Epithelial cell of prostate (primary cell): ENCODE data around the gene UNC5B.

Source experiments
- DNase-seq: peaks from one replicate; pipeline ENCODE4 v3.0.0-alpha.2; 2011; ENCODE audit warnings: low read depth, low spot score
- H3K27ac ChIP-seq: fragments of 450-650 bp; 2 replicates; pipeline ENCODE4 v1.5.1; 2017; ENCODE audit warnings: mild to moderate bottlenecking

UNC5B gene

DNA sequence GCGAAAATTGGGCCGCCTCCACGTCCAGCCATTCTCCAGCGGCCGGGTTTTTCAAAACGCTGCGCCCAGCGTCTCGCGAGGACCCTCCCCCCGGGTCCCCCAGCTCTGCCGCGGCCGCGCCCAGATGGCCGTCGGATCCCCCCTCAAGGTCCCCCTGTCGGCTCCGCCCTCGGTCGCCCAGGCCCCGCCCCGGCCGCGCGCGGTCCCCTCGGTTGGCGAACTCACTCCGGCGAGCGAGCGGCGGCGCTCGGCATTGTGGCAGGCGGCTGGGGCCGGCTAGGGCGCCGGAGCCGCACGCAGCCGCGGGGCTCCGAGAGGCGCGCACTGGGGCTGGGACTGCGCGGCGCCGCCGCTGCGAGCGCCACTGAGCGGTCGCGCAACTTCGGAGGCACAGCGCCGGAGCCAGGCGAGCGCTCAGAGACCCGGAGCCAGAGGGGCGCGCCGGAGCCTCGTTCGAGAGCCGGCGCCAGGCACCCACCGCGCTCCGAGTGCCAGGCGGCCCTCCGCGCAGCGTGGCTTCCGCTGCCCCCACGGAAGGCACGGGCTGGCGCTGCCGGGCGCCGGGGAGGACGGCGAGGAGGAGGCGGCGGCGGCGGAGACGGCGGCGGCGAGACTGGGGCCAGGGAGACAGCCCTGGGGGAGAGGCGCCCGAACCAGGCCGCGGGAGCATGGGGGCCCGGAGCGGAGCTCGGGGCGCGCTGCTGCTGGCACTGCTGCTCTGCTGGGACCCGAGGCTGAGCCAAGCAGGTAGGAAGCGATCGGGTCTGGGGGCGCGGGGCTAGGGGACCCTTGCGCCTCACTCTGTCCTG, at the start of gene UNC5B:
Gene UNC5B (plus strand): TSS at position 253 of the 809 bp plus-strand sequence. CDS start 416 bp downstream, at position 669.
- peak; percentile 52 for DNase-seq
- H3K27ac ChIP-seq = peak within 1 kb of the TSS; percentile 77

- H3K27ac ChIP-seq = no peak overlapping the region
- no peak for DNase-seq
Observed at GRCh38 chr10:71173466-71173865, 38.9 kb upstream of the UNC5B start.

DNA sequence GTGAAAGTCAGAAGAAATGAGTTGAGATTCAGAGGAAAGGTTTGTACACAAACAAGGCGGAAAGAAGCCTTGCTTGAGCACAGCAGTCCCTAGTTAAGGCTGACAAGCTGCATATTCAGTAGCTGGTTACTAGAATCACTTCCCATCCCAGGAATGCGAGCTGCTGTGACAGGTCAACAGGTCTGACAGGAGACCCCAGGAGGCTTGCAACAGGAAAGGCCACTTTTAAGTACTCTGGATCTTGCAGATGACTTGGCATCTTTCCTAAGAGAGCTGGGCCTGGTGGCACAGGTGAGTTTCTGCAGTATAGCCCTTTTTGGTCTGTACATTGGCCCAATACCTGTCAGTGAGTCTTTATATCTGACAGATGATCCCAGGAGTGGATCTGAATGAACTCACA, 35.7 kb upstream of the UNC5B start:
- H3K27ac ChIP-seq = no peak overlapping the region
- DNase-seq = no peak

DNA sequence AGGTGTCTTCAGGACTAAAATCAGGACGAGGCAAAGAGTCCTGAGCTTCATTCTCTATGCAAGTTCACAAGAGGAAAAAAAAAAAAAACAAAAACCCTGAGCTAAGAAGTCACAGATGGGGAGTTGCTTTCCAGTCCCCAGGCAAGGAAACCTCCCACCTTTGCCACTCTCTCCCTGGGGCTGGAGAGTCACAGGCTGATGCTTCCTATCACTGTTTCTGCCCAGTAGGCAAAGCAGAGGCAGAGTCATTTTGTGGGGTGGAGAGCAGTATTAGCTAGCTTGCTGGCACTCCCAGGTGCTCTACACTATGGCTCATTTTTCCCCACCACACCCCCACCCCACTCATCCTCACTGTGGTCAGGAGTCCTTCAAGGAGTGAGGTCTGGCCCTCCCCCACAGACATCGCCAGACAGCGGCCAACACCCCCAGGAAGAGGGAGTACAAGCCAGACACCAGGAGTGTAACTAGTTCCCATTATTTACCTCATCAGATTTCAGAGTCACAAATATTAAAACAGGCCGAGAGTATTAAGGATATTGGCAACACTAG, 34.6 kb upstream of the UNC5B start:
- DNase-seq = no peak
- no peak overlapping the region for H3K27ac ChIP-seq

GRCh38 chr10:71178880-71179279, 33.5 kb upstream of the UNC5B start:
- no peak for DNase-seq
- H3K27ac ChIP-seq = no peak overlapping the region

GRCh38 chr10:71179382-71179781, 33.0 kb upstream of the UNC5B start:
- H3K27ac ChIP-seq = no peak overlapping the region

DNA sequence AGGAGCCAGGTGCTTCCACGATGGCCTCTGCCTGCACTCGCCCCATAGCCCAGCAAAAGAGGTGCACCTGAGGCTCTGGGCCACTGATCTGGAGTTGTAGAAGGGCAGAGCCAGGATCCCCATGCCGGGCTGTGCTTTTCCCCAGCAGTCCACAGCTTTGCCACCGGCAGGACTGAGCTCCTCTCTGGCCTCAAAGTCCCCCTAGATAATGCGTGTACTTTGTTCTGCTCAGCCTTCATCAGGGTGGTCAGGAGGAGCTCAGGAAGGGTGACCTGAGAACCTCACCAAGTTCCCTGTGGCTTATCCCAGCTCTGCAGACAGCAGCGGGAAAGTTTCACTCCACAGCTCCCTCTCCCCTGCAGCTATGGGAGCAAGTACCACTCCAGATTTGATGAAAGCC, 27.9 kb upstream of the UNC5B start:
- no peak overlapping the region for H3K27ac ChIP-seq
- DNase-seq = no peak

More at GRCh38 chr10:71179382-71179781, 33.0 kb upstream of the UNC5B start:
- DNase-seq = no peak

DNA sequence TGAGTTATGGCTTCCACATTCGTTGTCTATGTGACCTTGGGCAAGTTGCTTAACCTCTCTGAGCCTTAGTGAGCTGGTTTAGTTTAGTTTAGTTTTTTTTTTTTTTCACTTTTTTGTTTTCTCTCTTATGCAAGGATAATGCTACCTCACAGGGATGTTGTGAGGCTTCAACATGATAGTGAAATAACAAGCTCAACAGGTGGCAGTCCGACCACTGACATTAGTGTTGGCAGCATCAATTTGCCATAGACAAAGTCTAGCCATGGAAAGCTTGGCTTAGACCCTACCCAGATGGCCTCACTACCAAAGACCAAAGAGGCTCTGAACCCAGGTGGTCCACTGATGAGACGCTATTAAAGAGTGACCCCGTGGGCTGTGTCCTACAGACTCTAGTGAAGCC, 27.2 kb upstream of the UNC5B start:
- no peak overlapping the region for H3K27ac ChIP-seq
- DNase-seq = no peak

DNA sequence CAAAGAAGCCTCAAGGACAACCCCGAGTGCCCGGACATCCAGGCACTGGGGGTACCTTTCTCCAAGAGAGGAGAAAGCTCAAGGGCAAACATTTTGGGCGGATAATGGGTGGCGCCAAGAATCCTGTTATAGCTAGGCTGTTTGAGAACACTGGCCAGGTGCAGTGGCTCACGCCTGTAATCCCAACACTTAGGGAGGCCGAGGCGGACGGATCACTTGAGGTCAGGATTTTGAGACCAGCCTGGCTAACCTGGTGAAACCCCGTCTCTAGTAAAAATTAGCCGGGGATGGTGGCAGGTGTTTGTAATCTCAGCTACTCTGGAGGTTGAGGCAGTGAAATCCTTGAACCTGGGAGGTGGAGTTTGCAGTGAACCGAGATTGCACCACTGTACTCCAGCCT, 25.2 kb upstream of the UNC5B start:
- DNase-seq = no peak
- H3K27ac ChIP-seq = no peak overlapping the region

DNA sequence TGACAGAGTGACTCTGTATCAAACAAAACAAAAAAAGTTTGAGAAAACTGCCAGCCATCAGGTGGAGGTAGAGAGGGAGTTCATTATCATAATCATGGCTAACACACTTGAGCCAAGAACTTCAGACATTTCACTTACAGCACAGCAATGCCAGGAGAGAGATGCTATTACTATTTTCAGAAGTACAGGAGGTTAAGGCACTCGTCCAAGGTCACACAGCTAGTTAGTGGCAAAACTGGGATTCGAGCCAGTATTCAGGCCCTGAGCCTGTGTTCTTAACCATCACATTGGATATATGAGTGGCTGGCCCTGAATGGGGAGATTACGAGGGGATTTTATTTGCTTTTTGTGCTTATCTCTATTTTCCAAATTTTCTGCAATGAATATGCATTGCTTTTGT, 24.8 kb upstream of the UNC5B start:
- DNase-seq = no peak
- H3K27ac ChIP-seq = no peak overlapping the region

- DNase-seq = no peak
- H3K27ac ChIP-seq = no peak overlapping the region
Observed at GRCh38 chr10:71188201-71188600, 24.2 kb upstream of the UNC5B start.

DNA sequence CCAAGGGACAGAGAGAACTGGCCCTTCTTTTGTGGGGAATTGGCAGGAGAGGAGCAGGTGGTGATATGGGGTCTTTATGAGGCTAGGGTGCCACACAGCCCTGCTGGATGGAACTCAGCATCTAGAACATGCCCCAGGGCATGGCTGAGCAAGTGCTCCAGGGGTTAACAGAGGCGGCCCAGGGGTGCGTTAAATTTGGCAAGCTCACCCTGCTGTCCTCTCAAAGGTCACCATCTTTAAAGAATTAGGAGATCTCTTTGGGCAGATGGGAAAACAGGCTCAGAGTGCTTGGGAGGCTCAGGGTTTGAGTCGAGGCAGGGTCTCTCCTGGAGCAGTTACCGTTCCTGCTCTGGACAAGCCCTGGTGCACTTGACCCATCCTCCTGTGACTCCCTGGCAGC, 21.4 kb upstream of the UNC5B start:
- H3K27ac ChIP-seq = no peak overlapping the region
- no peak for DNase-seq

DNA sequence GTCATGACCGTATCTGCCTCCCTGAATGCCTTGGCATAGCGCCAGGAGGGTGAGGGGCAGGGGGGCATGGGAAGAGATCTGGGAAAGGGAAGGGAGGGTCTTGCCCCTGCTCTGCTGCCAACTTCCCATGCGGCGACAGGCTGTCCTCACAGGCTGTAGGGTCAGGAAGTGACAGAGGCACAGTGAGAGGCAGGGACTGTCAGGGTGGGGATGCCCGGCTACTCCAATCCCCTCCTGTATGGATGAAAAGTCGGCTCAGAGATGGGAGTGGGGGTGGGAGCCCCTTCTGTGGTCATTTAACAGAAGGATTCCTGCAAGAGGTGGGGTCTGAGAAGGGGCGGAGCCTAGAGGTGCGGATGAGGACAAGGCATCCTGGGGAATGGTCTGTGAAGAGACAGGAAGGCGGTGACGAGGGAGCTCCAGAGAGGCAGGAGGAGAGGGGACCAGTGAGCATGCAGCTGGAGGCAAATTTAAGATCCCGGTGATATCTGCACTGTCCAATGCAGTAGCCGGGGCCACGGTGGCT, 20.8 kb upstream of the UNC5B start:
- no peak for DNase-seq
- no peak overlapping the region for H3K27ac ChIP-seq

DNA sequence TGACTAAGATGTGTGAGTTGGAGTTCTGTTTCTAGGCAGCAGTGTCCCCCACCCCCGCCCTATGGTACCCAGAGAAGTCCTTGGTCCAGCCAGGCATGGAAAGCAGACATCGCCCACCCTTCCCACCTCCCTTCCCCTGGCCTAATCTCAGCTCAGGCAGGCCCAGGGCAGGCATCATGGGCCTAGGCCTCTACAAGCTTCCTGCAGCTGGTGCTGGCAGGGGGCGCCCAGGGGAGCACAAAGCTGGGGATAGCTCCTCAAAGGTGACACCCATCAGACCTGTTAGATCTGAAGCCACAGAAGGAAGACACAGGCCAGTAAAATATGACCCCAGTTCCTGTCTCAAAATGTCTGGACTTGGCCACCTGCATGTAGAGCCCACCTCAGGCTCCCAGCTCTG, 18.9 kb upstream of the UNC5B start:
- no peak for DNase-seq

DNA sequence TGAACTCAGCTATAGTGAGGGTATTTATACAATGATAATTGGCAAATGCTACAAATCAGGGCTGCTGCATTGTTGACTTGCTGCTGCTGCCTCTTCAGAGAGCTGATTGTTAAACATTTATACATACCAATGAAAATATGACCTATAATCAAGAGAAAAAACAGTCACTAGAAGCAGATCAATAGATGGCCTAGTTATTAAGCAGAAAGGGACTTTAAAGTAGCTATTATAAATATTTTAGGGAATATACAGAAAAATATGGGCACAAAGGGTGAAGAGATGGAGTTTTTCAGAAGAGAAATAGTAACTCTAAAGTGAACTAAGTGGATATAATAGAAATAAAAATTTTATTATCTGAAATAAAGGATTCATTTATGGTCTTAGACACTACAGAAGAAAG, 14.4 kb upstream of the UNC5B start:
- DNase-seq = no peak
- H3K27ac ChIP-seq = no peak overlapping the region

More for the DNA sequence above, 18.9 kb upstream of the UNC5B start:
- no peak overlapping the region for H3K27ac ChIP-seq

- no peak for DNase-seq
- no peak overlapping the region for H3K27ac ChIP-seq
Observed at GRCh38 chr10:71201849-71202248, 10.5 kb upstream of the UNC5B start.

GRCh38 chr10:71202314-71202713, 10.1 kb upstream of the UNC5B start:
- no peak for DNase-seq
- H3K27ac ChIP-seq = no peak overlapping the region

DNA sequence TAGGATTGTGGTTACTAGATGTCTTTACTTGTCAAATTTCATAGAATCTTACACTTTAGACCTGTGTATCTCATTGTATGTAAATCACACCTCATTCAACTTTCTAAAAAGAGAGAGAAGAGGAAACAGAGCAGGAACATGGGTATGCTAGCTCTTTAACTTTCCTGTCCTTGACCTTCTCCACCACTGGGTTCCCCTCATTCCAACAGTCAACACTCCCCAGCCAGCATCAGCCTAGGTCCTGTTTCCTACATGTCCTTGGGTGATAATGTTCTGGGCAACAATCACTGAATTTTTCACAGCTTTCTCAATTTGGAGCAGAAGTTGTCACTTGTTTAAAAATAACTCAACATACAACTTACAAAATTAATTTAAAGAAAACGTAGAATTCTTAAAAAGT, 9.2 kb upstream of the UNC5B start:
- H3K27ac ChIP-seq = no peak overlapping the region
- no peak for DNase-seq

DNA sequence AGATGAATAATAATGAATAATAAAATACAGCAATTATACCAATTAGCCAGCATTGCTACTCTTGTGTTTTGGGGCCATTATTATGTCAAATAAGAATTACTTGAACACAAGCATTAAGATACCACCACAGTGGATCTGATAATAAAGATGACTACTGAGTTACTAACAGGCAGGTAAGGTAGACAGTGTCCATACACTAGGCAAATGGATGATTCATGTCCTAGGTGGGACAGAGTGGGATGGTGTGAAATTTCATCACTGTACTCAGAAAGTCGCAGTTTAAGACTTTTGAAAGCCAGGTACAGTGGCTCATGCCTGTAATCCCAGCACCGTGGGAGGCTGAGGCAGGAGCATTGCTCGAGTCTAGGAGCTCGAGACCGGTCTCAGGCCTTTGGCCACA, 8.7 kb upstream of the UNC5B start:
- no peak overlapping the region for H3K27ac ChIP-seq
- no peak for DNase-seq

DNA sequence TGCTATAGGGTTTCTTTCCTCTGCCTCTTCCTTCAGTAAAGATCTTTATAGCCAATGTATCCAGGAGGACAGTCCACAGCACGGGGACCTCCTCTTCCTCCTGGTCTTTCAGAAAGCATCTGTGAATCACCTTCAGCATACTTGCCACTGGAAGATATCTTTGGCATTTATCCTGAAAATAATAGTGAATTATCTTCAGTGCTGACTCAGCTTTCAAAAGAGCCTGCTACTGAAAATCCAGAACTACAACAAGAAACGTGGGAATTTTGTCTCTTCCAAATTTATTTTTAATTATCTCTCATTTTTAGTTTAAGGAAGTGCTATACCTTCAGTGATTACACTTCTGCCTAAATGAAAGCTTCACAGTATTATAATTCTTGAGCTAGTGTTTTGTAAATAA, 7.6 kb upstream of the UNC5B start:
- no peak overlapping the region for H3K27ac ChIP-seq
- no peak for DNase-seq

DNA sequence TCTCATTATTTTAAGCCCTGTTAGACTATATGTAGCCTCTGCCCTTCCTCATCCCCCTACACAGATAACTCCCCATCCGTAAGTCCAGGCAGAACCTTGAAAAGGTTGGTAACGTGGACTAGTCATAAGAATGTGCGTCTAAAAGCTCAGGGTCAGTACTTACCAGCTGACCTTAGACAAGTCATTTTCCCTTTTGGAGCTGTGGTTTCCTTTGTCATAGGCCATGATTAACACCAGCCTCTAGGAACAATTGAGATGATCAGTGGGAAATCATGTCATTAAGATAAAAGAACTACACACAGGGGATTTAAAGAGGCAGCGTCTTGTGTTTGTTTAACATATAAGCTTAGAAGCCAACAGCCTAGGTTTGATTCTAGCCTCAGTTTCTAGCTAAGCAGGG, 6.9 kb upstream of the UNC5B start:
- DNase-seq = no peak
- no peak overlapping the region for H3K27ac ChIP-seq

DNA sequence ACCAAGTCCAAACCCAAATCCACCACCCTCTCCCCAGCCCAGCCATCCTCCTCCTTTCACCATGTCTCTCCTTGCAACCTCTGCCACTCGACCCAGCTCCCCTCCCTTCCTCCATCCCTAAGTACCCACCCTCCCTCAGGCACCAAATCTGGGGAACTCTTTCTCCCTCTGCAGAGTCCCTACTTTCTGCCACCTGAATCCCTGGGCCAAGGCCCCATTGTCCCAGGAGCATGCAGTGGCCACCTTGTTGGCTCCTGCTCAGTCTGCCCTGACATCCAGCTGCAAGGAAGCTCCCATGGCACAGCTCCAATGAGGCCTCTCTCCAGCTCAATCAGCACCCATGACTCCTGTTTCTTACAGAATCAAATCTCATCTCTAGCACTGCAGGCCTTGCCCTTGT, 5.5 kb upstream of the UNC5B start:
- DNase-seq = no peak
- no peak overlapping the region for H3K27ac ChIP-seq
